ENCODE data around the gene LCE2D.

DNA sequence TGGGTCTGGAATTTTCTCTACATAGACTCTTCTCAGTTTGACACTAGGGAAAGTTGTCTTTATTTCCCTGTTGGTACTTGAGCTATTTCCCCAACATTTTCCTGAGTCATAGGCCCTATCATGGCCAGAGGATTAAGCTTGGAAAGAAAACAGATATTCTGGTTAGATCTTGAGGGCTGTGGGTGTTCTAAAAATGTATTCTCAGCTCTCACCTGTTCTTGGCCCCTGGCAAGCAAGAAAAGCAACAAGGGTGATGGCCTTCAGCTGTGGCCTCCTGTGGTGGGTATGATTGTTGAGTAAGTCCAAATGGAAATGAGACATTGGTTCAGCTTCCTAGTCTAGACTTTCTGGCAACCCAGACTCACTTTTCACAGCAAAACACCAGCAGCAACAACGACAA lies 22.8 kb upstream of the LCE2D start:
- TF ChIP-seq POLR2A (IDR thresholded peaks at IDR 0.05; ENCODE audit: low read length) (no peak), GATA1 (IDR thresholded peaks at IDR 0.05; ENCODE audit: low read depth, low read length) (no peak)

Measured in erythroblast (primary cell).